Measurements from ENCODE around the gene RSL1D1.
A peak's percentile ranks its signal among the peaks of the same experiment; 100 is the strongest.
"Not testable (repeated sequence)": the region's sequence is repeated elsewhere in the genome, so short reads cannot be mapped to it uniquely, and the experiment has no call there.

RSL1D1 gene

DNA sequence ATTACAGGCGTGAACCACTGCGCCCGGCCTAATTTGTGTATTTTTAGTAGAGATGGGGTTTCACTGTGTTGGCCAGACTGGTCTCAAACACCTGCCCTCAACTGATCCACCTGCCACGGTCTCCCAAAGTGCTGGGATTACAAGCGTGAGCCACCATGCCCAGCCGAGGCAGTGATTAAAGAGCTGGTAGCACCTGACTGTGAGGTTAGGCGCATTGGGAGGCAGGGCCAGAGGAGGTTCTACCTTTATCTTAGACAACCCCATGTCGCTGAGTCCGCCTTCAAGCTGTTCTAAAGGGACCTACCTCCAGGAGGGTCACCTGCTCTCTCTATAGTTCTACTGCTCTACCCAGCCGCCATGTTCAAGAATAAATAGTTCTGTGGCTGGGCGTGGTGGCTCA is 8.1 kb downstream of the RSL1D1 start:
- H3K4me1 ChIP-seq (ENCODE audit: control insufficient read depth, insufficient read depth, low read length): no peaks in the 10 kb centered on the region
- no peaks in the 10 kb centered on the region for H3K9me3 ChIP-seq (replicated peaks; ENCODE audit: low read length)
- H3K4me2 ChIP-seq (ENCODE audit: low read length): no peak overlapping the region
- no peaks in the 10 kb centered on the region for H3K27me3 ChIP-seq (ENCODE audit: control insufficient read depth, insufficient read depth, low read length)
- H3K36me3 ChIP-seq (ENCODE audit: insufficient read depth, low read length): peaks cover 89% of the 10 kb centered on the region
- H3K4me3 ChIP-seq (ENCODE audit: low read length): no peak overlapping the region
- H3K9ac ChIP-seq (ENCODE audit: low read depth, low read length): no peak overlapping the region

DNA sequence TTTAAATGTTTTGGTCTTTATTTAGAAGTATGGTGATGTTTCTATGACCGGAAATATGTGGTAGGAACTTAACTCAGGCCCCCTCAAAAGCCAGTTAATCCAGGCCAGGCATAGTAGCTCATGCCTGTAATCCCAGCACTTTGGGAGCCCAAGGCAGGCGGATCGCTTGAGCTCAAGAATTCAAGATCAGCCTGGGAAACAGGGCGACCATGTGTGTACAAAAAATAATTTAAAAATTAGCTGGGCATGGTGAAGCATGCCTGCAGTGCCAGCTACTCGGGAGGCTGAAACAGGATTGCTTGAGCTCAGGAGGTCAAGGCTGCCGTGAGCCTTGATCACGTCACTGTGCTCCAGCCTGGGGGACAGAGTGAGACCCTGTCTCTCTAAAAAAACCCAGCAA is 10.3 kb downstream of the RSL1D1 start:
- Histone ChIP-seq H3K36me3 (ENCODE audit: insufficient read depth, low read length) (peaks cover 89% of the 10 kb centered on the region), H3K4me3 (ENCODE audit: low read length) (no peak overlapping the region), H3K4me2 (ENCODE audit: low read length) (no peak overlapping the region), H3K9ac (ENCODE audit: low read depth, low read length) (no peak overlapping the region), H3K4me1 (ENCODE audit: control insufficient read depth, insufficient read depth, low read length) (peaks cover 12% of the 10 kb centered on the region), H3K27me3 (ENCODE audit: control insufficient read depth, insufficient read depth, low read length) (no peaks in the 10 kb centered on the region), H3K9me3 (replicated peaks; ENCODE audit: low read length) (no peaks in the 10 kb centered on the region)

DNA sequence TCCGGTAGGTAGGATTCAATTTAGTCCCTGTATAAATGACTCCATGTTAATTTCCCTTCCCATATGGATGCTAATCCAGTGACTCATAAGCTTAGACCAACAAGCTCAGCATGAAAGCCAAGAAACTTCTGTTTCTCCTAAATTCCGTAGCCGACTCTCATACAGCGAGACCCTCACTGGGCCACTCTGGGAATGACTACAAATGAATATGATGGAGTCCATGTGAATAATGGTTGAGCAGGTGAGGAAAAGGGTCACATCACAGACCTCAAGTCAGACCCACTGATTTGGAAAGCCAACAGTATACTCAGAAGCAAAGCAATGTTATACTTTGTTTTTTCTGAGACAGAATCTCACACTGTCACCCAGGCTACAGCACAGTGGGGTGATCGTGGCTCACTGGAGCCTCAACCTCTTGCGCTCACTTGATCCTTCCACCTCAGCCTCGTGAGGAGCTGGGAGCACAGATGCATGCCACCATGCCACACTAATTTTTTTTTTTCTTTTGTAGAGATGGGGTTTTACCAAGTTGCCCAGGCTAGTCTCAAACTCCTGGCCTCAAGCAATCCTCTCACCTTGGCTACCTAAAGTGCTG is 14.6 kb downstream of the RSL1D1 start:
- H3K4me1 ChIP-seq (ENCODE audit: control insufficient read depth, insufficient read depth, low read length): peaks cover 35% of the 10 kb centered on the region
- no peaks in the 10 kb centered on the region for H3K9me3 ChIP-seq (replicated peaks; ENCODE audit: low read length)
- H3K4me2 ChIP-seq (ENCODE audit: low read length): peak overlapping the region; percentile 6
- H3K27me3 ChIP-seq (ENCODE audit: control insufficient read depth, insufficient read depth, low read length): no peaks in the 10 kb centered on the region
- peaks cover 59% of the 10 kb centered on the region for H3K36me3 ChIP-seq (ENCODE audit: insufficient read depth, low read length)
- no peak overlapping the region for H3K4me3 ChIP-seq (ENCODE audit: low read length)
- no peak overlapping the region for H3K9ac ChIP-seq (ENCODE audit: low read depth, low read length)

DNA sequence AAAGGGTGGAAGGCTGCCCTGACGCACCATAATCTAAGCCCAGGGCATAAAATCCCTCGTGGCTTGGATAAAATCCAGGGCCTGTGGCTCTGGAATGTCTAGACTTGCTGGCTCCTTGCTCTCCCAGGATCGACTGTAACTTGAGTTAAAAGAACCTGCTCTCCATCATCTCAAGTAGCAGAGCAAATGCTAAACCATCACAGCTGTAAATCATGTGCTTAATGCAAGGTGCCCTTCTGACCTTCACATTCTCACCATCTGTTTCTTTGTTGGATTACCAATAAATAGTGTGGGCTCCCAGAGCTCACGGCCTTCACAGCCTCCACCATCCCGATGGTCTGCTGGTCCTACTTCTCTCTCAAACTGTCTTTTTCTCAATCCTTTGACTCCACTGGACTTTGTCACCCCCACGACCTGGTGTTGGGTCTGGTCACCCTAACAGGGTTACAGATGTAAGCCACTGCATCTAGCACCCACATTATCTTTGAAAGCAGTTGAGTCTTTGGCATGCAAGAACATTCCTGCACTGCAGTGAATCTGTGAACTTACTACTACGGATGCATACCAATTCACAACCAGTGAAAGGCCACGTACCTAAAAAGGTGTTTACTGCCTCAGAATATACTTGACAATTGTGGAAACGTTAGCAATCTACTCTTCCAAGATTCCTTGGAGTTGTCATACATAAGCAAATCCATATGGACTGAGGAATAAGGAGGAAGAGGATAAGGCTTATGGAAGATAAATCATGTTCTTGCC is 15.3 kb downstream of the RSL1D1 start:
- no peaks in the 10 kb centered on the region for H3K9me3 ChIP-seq (replicated peaks; ENCODE audit: low read length)
- peak overlapping the region; percentile 6 for H3K4me2 ChIP-seq (ENCODE audit: low read length)
- peaks cover 52% of the 10 kb centered on the region for H3K36me3 ChIP-seq (ENCODE audit: insufficient read depth, low read length)
- no peak overlapping the region for H3K4me3 ChIP-seq (ENCODE audit: low read length)
- H3K4me1 ChIP-seq (ENCODE audit: control insufficient read depth, insufficient read depth, low read length): peaks cover 35% of the 10 kb centered on the region
- no peak overlapping the region for H3K9ac ChIP-seq (ENCODE audit: low read depth, low read length)
- no peaks in the 10 kb centered on the region for H3K27me3 ChIP-seq (ENCODE audit: control insufficient read depth, insufficient read depth, low read length)

DNA sequence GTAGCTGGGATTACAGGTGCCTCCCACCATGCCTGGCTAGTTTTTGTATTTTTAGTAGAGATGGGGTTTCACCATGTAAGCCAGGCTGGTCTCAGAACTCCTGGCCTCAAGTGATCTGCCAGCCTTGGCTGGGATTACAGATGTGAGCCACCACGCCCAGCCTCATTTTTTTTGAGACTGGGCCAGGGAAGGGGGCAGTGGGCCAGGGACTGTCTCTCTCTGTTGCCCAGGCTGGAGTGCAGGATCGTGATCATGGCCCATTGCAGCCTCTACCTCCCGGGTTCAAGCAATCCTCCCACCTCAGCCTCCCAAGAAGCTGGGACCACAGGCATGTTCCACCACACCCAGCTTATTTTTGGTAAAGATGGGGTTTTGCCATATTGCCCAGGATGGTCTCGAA is 16.0 kb downstream of the RSL1D1 start:
- H3K4me3 ChIP-seq (ENCODE audit: low read length): no peak overlapping the region
- no peaks in the 10 kb centered on the region for H3K9me3 ChIP-seq (replicated peaks; ENCODE audit: low read length)
- no peak overlapping the region for H3K9ac ChIP-seq (ENCODE audit: low read depth, low read length)
- peaks cover 35% of the 10 kb centered on the region for H3K4me1 ChIP-seq (ENCODE audit: control insufficient read depth, insufficient read depth, low read length)
- H3K4me2 ChIP-seq (ENCODE audit: low read length): no peak overlapping the region
- H3K27me3 ChIP-seq (ENCODE audit: control insufficient read depth, insufficient read depth, low read length): no peaks in the 10 kb centered on the region
- peaks cover 44% of the 10 kb centered on the region for H3K36me3 ChIP-seq (ENCODE audit: insufficient read depth, low read length)

DNA sequence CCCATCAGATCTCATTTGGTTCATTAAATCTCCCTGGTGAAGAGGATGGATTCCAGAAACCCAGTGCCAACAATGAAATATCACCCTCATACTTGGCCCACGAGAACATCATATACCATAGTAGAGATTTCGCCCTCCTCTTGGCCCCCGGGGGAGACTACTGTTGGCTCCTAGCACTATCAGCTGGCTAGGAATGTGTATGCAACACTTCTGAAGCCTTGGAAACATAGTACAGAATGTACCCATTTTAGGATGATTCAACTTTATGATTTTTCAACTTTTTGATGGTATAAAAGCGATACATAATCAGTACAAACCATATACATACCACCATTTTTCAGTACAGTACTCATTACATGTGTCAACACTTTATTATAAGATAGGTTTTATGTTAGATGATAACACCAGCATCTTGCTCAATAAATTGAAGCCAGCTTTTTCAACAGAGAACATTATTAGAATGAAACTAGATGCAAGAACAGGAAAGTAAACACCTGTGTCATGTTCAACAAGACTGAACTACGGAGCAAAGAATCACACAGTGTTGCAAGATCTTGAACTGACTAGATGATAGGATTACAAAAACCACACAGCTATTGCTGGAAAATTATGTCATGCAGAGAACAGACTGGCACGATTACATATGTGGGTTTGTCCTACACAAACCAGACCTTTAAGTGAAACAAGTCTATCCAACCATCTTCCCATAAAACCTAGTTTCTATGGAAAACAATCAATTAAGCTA is 17.2 kb downstream of the RSL1D1 start:
- H3K27me3 ChIP-seq (ENCODE audit: control insufficient read depth, insufficient read depth, low read length): no peaks in the 10 kb centered on the region
- peak overlapping the region; percentile 3 for H3K4me3 ChIP-seq (ENCODE audit: low read length)
- peaks cover 33% of the 10 kb centered on the region for H3K36me3 ChIP-seq (ENCODE audit: insufficient read depth, low read length)
- no peaks in the 10 kb centered on the region for H3K9me3 ChIP-seq (replicated peaks; ENCODE audit: low read length)
- peak overlapping the region; percentile 53 for H3K4me2 ChIP-seq (ENCODE audit: low read length)
- H3K9ac ChIP-seq (ENCODE audit: low read depth, low read length): peak overlapping the region; percentile 39
- H3K4me1 ChIP-seq (ENCODE audit: control insufficient read depth, insufficient read depth, low read length): peaks cover 35% of the 10 kb centered on the region

DNA sequence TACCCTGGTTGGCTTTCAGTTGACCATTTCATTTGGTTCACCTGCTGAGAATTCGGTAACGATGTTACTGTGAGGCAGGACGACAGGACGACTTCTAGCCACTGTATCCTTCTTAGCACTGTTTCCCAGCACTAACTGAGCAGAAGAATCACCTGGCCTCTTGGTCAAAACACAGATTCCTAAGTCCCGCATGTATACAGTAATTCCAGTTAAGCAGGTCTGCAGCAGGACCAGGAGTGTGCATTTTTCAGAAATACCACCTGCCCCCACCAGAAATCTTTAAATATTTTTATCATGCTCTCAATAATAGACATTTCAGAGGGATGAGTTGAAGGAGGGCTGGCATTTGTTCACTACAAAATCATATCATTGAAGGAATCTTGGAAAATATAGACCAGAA is 22.6 kb downstream of the RSL1D1 start:
- H3K27me3 ChIP-seq (ENCODE audit: control insufficient read depth, insufficient read depth, low read length): no peaks in the 10 kb centered on the region
- H3K36me3 ChIP-seq (ENCODE audit: insufficient read depth, low read length): no peaks in the 10 kb centered on the region
- no peaks in the 10 kb centered on the region for H3K9me3 ChIP-seq (replicated peaks; ENCODE audit: low read length)
- no peak overlapping the region for H3K9ac ChIP-seq (ENCODE audit: low read depth, low read length)
- H3K4me1 ChIP-seq (ENCODE audit: control insufficient read depth, insufficient read depth, low read length): peaks cover 7% of the 10 kb centered on the region
- H3K4me2 ChIP-seq (ENCODE audit: low read length): no peak overlapping the region
- no peak overlapping the region for H3K4me3 ChIP-seq (ENCODE audit: low read length)

DNA sequence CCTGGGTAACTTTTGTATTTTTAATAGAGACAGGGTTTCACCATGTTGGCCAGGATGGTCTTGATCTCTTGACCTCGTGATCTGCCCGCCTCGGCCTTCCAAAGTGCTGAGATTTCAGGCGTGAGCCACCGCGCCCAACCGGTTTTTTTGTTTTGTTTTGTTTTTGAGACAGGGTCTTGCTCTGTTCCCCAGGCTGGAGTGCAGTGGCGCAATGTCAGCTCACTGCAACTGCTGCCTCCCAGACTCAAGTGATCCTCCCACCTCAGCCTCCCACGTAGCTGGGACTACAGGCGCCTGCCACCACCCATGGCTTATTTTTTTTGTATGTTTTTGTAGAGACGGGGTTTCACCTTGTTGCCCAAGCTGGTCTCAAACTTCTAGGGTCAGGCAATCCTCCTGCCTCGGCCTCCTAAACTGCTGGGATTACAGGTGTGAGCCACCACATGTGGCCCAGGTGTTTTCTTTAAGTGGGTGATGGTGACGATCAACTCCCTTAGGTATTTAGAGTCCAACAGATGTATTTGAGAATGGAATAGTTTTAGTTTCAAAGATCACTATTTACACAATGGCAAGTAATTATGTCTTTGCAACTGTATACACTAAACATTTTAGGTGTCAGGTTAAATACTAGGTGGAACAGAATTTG is 25.7 kb downstream of the RSL1D1 start:
- not testable (repeated sequence) for H3K27me3 ChIP-seq (ENCODE audit: control insufficient read depth, insufficient read depth, low read length); H3K9me3 ChIP-seq (replicated peaks; ENCODE audit: low read length); H3K4me1 ChIP-seq (ENCODE audit: control insufficient read depth, insufficient read depth, low read length); H3K36me3 ChIP-seq (ENCODE audit: insufficient read depth, low read length); H3K9ac ChIP-seq (ENCODE audit: low read depth, low read length); H3K4me2 ChIP-seq (ENCODE audit: low read length); H3K4me3 ChIP-seq (ENCODE audit: low read length)

DNA sequence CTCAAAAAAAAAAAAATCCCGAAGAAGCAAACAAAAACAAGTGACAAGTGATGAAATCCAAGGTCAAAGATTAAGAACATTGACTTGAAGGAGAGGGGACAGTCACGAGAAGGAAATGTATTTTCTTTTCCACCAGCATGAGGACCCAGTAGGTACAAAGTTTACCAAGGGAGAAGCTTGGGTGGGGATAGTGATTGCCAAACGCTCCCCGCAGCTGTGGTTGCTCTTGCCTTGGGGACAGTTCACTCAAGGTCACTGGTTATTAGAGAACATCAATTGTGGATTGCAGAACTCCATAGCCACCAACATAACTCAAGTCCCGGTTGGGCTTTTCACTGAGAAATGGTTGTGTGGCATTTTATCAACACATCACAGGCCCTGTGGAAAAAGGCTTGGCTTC is 27.0 kb downstream of the RSL1D1 start:
- Histone ChIP-seq H3K27me3 (ENCODE audit: control insufficient read depth, insufficient read depth, low read length) (no peaks in the 10 kb centered on the region), H3K9ac (ENCODE audit: low read depth, low read length) (no peak overlapping the region), H3K4me3 (ENCODE audit: low read length) (no peak overlapping the region), H3K36me3 (ENCODE audit: insufficient read depth, low read length) (no peaks in the 10 kb centered on the region), H3K4me2 (ENCODE audit: low read length) (no peak overlapping the region), H3K4me1 (ENCODE audit: control insufficient read depth, insufficient read depth, low read length) (peaks cover 6% of the 10 kb centered on the region), H3K9me3 (replicated peaks; ENCODE audit: low read length) (no peaks in the 10 kb centered on the region)

DNA sequence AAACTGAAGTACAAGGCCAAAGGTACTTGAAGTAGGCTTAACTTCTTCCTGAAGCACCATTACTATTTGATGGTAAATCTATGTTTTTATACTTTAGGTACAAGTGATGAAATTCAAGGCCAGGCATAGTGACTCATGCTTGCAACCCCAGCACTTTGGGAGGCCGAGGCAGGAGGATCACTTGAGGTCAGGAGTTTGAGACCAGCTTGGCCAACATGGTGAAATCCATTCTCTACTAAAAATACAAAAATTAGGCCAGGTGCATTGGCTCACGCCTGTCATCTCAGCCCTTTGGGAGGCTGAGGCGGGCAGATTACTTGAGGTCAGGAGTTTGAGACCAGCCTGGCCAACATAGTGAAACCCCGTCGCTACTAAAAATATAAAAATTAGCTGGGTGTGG is 27.7 kb downstream of the RSL1D1 start:
- H3K4me1 ChIP-seq (ENCODE audit: control insufficient read depth, insufficient read depth, low read length); H3K9ac ChIP-seq (ENCODE audit: low read depth, low read length); H3K27me3 ChIP-seq (ENCODE audit: control insufficient read depth, insufficient read depth, low read length); H3K9me3 ChIP-seq (replicated peaks; ENCODE audit: low read length); H3K4me2 ChIP-seq (ENCODE audit: low read length); H3K36me3 ChIP-seq (ENCODE audit: insufficient read depth, low read length); H3K4me3 ChIP-seq (ENCODE audit: low read length): not testable (repeated sequence)

DNA sequence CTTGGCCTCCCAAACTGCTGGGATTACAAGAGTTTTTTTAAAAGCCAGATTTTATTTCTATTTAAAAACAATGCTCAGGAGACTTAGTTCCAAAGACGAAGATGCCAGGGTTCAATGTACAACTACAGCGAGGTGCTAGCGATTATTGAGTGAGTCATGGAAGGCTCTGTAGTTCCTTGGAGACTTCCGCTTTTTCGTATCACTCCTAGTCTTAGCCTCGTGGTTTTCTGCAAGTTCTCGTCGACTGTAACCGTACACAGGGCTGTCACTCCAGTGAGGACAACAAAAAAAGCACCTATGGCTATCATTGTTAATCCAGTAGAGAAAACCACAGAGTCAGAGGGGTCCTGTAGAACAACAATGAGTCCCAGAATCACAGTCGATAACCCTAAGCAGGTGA is 31.5 kb downstream of the RSL1D1 start:
- Histone ChIP-seq H3K9me3 (replicated peaks; ENCODE audit: low read length) (no peaks in the 10 kb centered on the region), H3K4me2 (ENCODE audit: low read length) (no peak overlapping the region), H3K4me1 (ENCODE audit: control insufficient read depth, insufficient read depth, low read length) (peaks cover 6% of the 10 kb centered on the region), H3K9ac (ENCODE audit: low read depth, low read length) (no peak overlapping the region), H3K27me3 (ENCODE audit: control insufficient read depth, insufficient read depth, low read length) (no peaks in the 10 kb centered on the region), H3K36me3 (ENCODE audit: insufficient read depth, low read length) (no peaks in the 10 kb centered on the region), H3K4me3 (ENCODE audit: low read length) (no peak overlapping the region)

Measured in skeletal muscle satellite cell (primary cell).